GM10248 (cell line): ENCODE results near the gene ERN1.
A peak's percentile ranks its signal among the peaks of the same experiment; 100 is the strongest.
"Not testable (repeated sequence)": the region's sequence is repeated elsewhere in the genome, so short reads cannot be mapped to it uniquely, and the experiment has no call there.

Experiments
- CTCF ChIA-PET: fragments of 300-600 bp; sonication (Branson Sonifier 250); formaldehyde crosslinking; extraction: SDS; loops from one replicate; lab custom pipeline; 2021; ENCODE audit warnings: antibody characterized with exemption; lab: Yijun Ruan, JAX
- POLR2A ChIA-PET: fragments of 350-650 bp; sonication (Branson Sonifier 250); formaldehyde crosslinking; extraction: SDS; loops from one replicate; lab custom pipeline; 2020; ENCODE audit warnings: antibody characterized with exemption; lab: Yijun Ruan, JAX
- DNase-seq: peaks from one replicate; pipeline ENCODE4 v3.0.0; 2012; ENCODE audit errors: extremely low spot score
- TF ChIP-seq, protein P1 (sequence below): IDR thresholded peaks from 2 replicates; pipeline ENCODE4 v1.5.1; 2012; ENCODE audit warnings: mild to moderate bottlenecking, low read depth; ENCODE audit errors: extremely low read depth, missing control alignments, control extremely low read depth

ERN1 gene

DNA sequence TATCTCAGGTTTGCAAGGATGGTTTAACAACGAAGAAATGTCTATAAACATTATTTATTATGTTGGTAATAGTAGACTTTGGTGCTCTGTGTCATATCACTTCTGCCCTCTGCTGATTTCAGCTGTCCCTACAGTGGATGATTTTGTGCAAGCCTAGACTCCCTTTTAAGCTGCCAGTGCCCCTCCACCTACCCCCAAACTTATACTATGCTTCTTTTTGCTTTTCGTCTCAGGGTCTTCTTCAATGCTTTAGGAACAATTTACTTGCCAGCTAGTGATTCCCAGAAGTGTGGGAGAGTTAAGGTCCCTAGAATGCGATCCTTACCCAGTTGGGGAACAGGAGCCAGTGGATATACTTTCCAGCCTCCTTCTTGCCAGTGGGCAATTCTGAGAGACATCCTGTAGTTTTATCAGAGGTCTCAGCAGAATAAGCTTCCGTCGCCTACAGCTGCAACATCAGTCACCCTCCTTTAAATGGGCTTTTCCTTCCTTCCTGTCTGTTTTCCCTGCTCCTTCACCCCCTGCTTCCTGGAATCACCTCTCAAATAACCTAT is 113.6 kb downstream of the ERN1 start:
- no peak for DNase-seq
- ChIA-PET POLR2A (interaction anchor here (1.1 kb wide), 1 partner anchor 130 kb away, joined by 4 read pairs; no protein-coding TSS in a partner anchor), CTCF (interaction anchor here (1.0 to 6.4 kb wide), 22 partner anchors 9 to 167 kb away, joined by 3 to 71 read pairs (median 4); partner anchors contain the start of gene GH1)
- TF ChIP-seq, protein P1, sequence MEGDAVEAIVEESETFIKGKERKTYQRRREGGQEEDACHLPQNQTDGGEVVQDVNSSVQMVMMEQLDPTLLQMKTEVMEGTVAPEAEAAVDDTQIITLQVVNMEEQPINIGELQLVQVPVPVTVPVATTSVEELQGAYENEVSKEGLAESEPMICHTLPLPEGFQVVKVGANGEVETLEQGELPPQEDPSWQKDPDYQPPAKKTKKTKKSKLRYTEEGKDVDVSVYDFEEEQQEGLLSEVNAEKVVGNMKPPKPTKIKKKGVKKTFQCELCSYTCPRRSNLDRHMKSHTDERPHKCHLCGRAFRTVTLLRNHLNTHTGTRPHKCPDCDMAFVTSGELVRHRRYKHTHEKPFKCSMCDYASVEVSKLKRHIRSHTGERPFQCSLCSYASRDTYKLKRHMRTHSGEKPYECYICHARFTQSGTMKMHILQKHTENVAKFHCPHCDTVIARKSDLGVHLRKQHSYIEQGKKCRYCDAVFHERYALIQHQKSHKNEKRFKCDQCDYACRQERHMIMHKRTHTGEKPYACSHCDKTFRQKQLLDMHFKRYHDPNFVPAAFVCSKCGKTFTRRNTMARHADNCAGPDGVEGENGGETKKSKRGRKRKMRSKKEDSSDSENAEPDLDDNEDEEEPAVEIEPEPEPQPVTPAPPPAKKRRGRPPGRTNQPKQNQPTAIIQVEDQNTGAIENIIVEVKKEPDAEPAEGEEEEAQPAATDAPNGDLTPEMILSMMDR = peak; percentile 33

DNA sequence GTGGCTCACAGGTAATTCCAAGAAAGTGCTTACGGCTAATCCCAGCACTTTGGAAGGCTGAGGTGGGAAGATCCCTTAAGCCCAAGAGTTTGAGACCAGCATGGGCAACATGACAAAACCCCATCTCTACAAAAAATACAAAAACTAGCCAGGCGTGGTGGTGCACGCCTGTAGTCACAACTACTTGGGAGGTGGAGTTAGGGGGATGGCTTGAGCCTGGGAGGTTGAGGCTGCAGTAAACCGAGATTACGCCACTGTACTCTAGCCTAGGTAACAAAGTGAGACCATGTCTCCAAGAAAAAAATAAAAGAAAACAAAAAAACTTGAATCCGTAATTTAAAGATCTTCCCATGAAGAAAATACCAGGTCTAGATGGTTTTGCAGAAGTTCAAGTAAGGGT is 114.5 kb downstream of the ERN1 start:
- POLR2A ChIA-PET = no interaction called here
- TF ChIP-seq, protein P1 = no peak
- no peak for DNase-seq
- CTCF ChIA-PET = no interaction called here

DNA sequence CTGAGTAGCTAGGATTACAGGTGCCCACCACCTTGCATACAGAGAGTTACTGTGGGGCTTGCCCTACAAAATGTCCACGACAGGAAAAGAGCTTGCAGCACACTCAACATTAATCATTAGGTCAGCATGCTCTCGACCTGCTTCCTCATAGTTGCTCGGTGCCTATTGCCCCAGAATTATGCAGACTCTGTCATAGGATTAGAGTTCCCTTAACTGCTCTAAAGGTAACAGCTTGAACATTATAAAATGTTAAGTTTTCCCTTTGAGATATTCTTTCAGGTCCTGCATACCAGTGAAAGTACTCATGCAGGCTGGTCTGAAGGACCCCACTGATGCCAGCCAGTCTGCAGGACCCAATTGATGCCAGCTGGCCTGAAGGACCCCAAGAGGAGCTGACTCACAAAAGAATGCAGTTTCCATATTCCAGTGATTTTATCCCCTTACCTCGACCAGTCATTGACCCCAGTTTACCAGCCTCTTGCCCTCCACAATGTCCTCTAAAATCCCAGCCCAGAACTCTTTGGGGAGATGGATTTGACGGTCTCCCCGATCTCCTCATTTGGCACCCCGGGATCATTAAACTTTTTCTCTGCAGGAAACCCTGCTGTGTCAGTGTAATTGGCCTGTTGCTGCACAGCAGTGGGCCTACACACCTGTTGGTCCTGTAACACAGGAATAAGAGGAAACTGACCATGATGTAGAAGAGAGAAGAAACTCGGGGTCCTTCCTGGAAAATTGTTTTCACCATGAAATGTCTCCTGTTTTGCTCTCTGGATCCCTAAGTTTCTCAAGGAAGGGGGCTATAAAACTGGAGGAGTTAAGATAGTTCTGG is 120.2 kb downstream of the ERN1 start:
- ChIA-PET POLR2A (no interaction called here), CTCF (interaction anchor here (1.2 kb wide), 1 partner anchor 90 kb away, joined by 4 read pairs; no protein-coding TSS in a partner anchor)
- TF ChIP-seq, protein P1 = no peak
- no peak for DNase-seq

DNA sequence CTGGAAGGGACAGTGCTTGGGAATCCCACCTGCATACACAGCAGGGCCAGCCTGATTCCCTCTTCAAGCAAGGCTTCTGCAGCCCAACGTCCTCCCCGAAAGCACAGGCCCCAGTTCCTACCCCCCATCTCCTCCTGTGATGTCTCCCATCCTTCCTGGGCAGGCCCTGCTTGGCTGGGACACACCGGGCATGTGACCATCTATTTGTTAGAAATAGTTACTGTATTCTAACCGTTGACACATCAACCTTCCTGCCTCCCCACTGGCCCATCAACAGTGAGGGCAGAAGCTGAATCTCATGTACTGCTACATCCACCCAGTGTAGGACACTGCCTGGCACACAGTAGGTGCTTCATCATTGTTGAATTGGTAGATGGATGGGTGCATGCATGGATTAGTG is 121.1 kb downstream of the ERN1 start:
- no peak for DNase-seq
- CTCF ChIA-PET = no interaction called here
- TF ChIP-seq, protein P1 = no peak
- POLR2A ChIA-PET = no interaction called here

DNA sequence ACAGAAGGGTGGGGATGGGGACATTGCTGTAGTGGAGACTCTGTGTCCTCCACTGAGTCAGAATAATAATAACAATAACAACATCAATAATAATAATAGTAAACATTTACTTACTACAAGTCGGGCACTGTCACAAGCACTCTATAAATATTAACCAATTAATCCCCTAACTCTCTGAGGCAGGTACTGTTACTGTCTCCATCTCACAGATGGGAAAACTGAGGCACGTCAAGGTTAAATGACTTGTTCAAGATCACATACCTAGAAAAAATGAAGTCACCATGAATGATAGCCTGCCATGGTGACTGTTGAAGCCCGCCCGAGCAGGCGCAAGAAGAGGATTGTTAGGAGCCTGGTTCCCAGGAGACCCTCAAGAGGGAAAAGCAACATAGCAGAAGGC is 121.6 kb downstream of the ERN1 start:
- ChIA-PET POLR2A (no interaction called here), CTCF (interaction anchor here (1.8 kb wide), 1 partner anchor 14 kb away, joined by 4 read pairs; no protein-coding TSS in a partner anchor)
- TF ChIP-seq, protein P1 = no peak
- no peak for DNase-seq

DNA sequence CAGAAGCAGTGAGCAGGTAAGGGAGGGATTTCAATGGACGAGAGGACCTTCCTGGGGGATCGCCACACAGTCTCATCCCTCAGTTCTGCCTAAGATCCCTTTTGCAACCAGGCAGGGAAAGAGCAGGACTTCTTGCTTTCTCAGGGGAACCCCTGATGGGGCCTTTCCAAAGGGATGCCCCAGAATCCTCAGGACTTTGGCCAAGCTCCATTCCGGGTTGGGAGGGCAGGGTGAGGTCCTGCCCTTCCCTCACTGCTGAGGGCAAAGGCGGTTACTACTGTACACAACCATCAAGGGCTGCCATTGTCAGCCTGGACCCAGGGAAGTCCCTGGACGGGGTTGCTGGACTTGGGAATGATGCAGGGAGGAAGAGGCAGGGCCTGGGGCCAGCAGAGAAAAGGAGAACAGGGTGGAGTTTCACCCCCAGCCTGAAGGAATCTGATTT is 122.1 kb downstream of the ERN1 start:
- TF ChIP-seq, protein P1 = no peak
- no peak for DNase-seq
- ChIA-PET CTCF (interaction anchor here (0.7 to 2.1 kb wide), 4 partner anchors 9 to 62 kb away, joined by 4 to 8 read pairs (median 4); no protein-coding TSS in a partner anchor), POLR2A (no interaction called here)

DNA sequence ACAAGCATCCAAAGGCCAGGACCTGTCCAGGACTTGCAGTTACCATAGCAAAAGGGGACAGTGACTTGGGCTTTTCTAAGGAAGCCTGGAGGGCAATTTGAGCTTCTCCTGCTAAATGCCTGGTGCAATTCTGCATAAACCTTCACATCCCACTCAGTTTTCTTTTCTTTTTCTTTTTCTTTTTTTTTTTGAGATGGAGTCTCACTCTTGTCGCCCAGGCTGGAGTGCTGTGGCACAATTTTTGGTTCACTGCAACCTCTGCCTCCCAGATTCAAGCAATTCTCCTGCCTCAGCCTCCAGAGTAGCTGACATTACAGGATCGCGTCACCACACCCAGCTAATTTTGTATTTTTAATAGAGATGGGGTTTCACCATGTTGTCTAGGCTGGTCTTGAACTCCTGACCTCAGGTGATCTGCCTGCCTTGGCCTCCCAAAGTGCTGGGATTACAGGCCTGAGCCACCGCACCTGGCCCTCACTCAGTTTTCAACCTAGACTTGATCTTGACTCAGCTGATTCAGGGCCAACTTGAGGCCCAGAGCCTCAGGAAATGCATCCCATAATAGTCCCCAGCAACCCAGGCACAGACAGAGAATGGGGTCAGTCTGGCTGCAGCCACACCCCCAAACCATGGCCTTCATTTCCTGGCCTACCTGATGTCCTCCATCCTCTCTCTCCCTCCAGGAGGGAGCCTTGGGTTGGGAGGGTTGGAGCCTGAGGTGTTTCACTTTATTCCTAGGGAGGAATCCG is 122.7 kb downstream of the ERN1 start:
- POLR2A ChIA-PET = not testable (repeated sequence)
- DNase-seq = peak; percentile 9
- CTCF ChIA-PET = interaction anchor here (0.7 to 2.1 kb wide), 6 partner anchors 10 to 61 kb away, joined by 3 to 8 read pairs (median 4); no protein-coding TSS in a partner anchor
